B cell (primary cell): Measurements from ENCODE around the gene POLA2. TPM values are rescaled to one million over a fixed set of nuclear protein-coding genes. Genes with fewer than 3 reads are reported as not detected.

Experiments used
- ATAC-seq: fragments of 200-7000 bp; cut with Tn5 transposase; one replicate; pipeline ENCODE4 v1.10.0; 2021; ENCODE audit warnings: low read depth, mild to moderate bottlenecking, moderate number of reproducible peaks, moderate library complexity
- CTCF ChIA-PET: fragments of 350-600 bp; sonication (Branson Sonifier 250); formaldehyde crosslinking; loops from one replicate; lab custom pipeline; 2021; ENCODE audit warnings: antibody characterized with exemption, inconsistent platforms; lab: Charles Lee
- POLR2A ChIA-PET: fragments of 350-600 bp; sonication (Branson Sonifier 250); formaldehyde crosslinking; loops from one replicate; lab custom pipeline; 2021; ENCODE audit warnings: antibody characterized with exemption; lab: Charles Lee
- DNase-seq: peaks from one replicate; pipeline ENCODE4 v3.0.0; 2013
- H2AFZ ChIP-seq: 2 replicates; pipeline ENCODE4 v1.6.1; 2012; ENCODE audit warnings: mild to moderate bottlenecking, low read depth, low read length; ENCODE audit not compliant: insufficient read depth, poor library complexity, severe bottlenecking
- H3K27ac ChIP-seq, 2 donors: 1 replicate in 1 of 2; 2 replicates in 1 of 2; pipeline ENCODE4 v1.5.1; 2012 to 2013; ENCODE audit warnings: low read length in 2 of 2, mild to moderate bottlenecking in 2 of 2, moderate library complexity in 1 of 2
- H3K27me3 ChIP-seq, 4 experiments: fragments of 200-600 bp in 1 of 4; sonication (generic) in 1 of 4; replicated peaks in 1 of 4; 1 replicate in 2 of 4; 2 replicates in 2 of 4; pipeline versions ENCODE4 v1.6.1 to v1.7.0; 2013 to 2016; ENCODE audit warnings: low read length in 3 of 4, mild to moderate bottlenecking in 2 of 4, mixed read lengths in 1 of 4, moderate library complexity in 1 of 4; ENCODE audit not compliant: insufficient read depth in 4 of 4, control insufficient read depth in 3 of 4; ENCODE audit errors: control extremely low read depth in 1 of 4
- H3K36me3 ChIP-seq, 2 experiments: replicated peaks in 1 of 2; 1 replicate in 1 of 2; 2 replicates in 1 of 2; pipeline versions ENCODE4 v1.6.1 to v1.7.1; 2013; ENCODE audit warnings: low read length in 1 of 2; ENCODE audit not compliant: insufficient read depth in 2 of 2, control insufficient read depth in 1 of 2; ENCODE audit errors: control extremely low read depth in 1 of 2, extremely low read depth in 1 of 2
- H3K4me1 ChIP-seq, 2 donors: fragments of 200-600 bp in 1 of 2; sonication (generic) in 1 of 2; 1 replicate in 1 of 2; 2 replicates in 1 of 2; pipeline versions ENCODE4 v1.5.1 to v1.6.1; 2013 to 2017; ENCODE audit warnings: low read length in 2 of 2; ENCODE audit not compliant: control insufficient read depth in 2 of 2, insufficient read depth in 2 of 2
- H3K4me2 ChIP-seq: replicated peaks from 2 replicates; pipeline ENCODE3; 2012; ENCODE audit warnings: mild to moderate bottlenecking, low read depth, low read length; ENCODE audit not compliant: poor library complexity, severe bottlenecking
- H3K4me3 ChIP-seq, 5 experiments: fragments of 200-600 bp in 1 of 5; sonication (generic) in 1 of 5; 1 replicate in 3 of 5; 2 replicates in 2 of 5; pipeline versions ENCODE4 v1.5.1 to v1.7.0; 2011 to 2016; ENCODE audit warnings: low read length in 4 of 5, mild to moderate bottlenecking in 4 of 5, low read depth in 2 of 5, control low read depth in 1 of 5, moderate library complexity in 1 of 5; ENCODE audit not compliant: insufficient read depth in 1 of 5; ENCODE audit errors: control extremely low read depth in 1 of 5, extremely low read depth in 1 of 5
- H3K79me2 ChIP-seq: fragments of 200-600 bp; sonication (generic); one replicate; pipeline ENCODE4 v1.6.0; 2016; ENCODE audit warnings: low read length; ENCODE audit not compliant: control insufficient read depth, insufficient read depth
- H3K9ac ChIP-seq: fragments of 200-600 bp; sonication (generic); 2 replicates; pipeline ENCODE4 v1.6.1; 2017; ENCODE audit warnings: mild to moderate bottlenecking, low read length, moderate library complexity
- H3K9me3 ChIP-seq, 3 donors: one replicate each; pipeline versions ENCODE4 v1.6.1 to v1.7.1; 2013; ENCODE audit warnings: low read length in 2 of 3; ENCODE audit not compliant: control insufficient read depth in 2 of 3, insufficient read depth in 1 of 3; ENCODE audit errors: control extremely low read depth in 1 of 3
- H4K20me1 ChIP-seq: 2 replicates; pipeline ENCODE4 v1.6.0; 2012; ENCODE audit warnings: mild to moderate bottlenecking, low read length; ENCODE audit not compliant: insufficient read depth, control insufficient read depth, poor library complexity, severe bottlenecking
- H3K27ac Mint-ChIP-seq: one replicate; pipeline ENCODE4 v1.8.0; 2021; ENCODE audit warnings: mixed read lengths
- H3K27me3 Mint-ChIP-seq: one replicate; pipeline ENCODE4 v1.8.0; 2021; ENCODE audit warnings: mixed read lengths
- H3K4me1 Mint-ChIP-seq: one replicate; pipeline ENCODE4 v1.8.0; 2021; ENCODE audit warnings: mixed read lengths
- H3K4me3 Mint-ChIP-seq: one replicate; pipeline ENCODE4 v1.8.0; 2021; ENCODE audit warnings: mixed read lengths
- H3K9me3 Mint-ChIP-seq: one replicate; pipeline ENCODE4 v1.8.0; 2022; ENCODE audit warnings: mixed read lengths; ENCODE audit not compliant: insufficient read depth
- CTCF ChIP-seq: fragments of 200-600 bp; IDR thresholded peaks from one replicate; pipeline ENCODE4 v1.8.0; 2022; ENCODE audit warnings: antibody characterized with exemption, mild to moderate bottlenecking
- EZH2 ChIP-seq: IDR thresholded peaks from 2 replicates; pipeline ENCODE4 v1.6.1; 2012; ENCODE audit warnings: borderline replicate concordance, low read depth, mild to moderate bottlenecking, moderate library complexity, low read length; ENCODE audit not compliant: insufficient read depth, poor library complexity, severe bottlenecking
- WGBS: methylation state at CpG from one replicate; pipeline ENCODE4 v1.1.5; 2013; ENCODE audit warnings: missing lambda C conversion rate; ENCODE audit not compliant: insufficient coverage; 5-methylcytosine and 5-hydroxymethylcytosine counted together
- intact Hi-C: fragments of 100-400 bp; cut with micrococcal nuclease; formaldehyde crosslinking; loops from one replicate; pipeline ENCODE4 v1.10.0; 2022
- polyA plus RNA-seq: library from polyadenylated mRNA; depleted of rRNA; stranded (reverse); fragments of >200 nt; gene quantifications from 2 replicates; pipeline ENCODE4 v1.2.3, GENCODE V29; 2012
- total RNA-seq, 2 donors: library from RNA; stranded (reverse); fragments of 120-200 nt in 1 of 2; gene quantifications; 1 replicate in 1 of 2; 2 replicates in 1 of 2; pipeline versions ENCODE4 v1.2.3 to v1.2.4, GENCODE V29; 2013 to 2022

Gene POLA2
- total and polyA plus RNA-seq, 2 donors (not counting 1 experiment from before 2014, with no cell fraction given): 13.0 to 28.7 TPM

- Mint-ChIP-seq H3K4me1 (peaks cover 10% of the 10 kb centered on the region), H3K4me3 (no peak overlapping the region), H3K27me3 (no peaks in the 10 kb centered on the region), H3K27ac (no peak overlapping the region), H3K9me3 (no peaks in the 10 kb centered on the region)
- H3K36me3 ChIP-seq: no peaks in the 10 kb centered on the region
- intact Hi-C loops: no loop called here
- ATAC-seq (no peak), DNase-seq (no peak)
- H3K4me3 ChIP-seq: no peak overlapping the region
- H3K4me1 ChIP-seq: peaks cover 16 to 20% of the 10 kb centered on the region in 2 donors
- no peaks in the 10 kb centered on the region for H4K20me1 ChIP-seq
- H3K4me2 ChIP-seq: no peak overlapping the region
- H3K79me2 ChIP-seq: no peaks in the 10 kb centered on the region
- 96% methylated on average over 4 of the region's 4 CpGs for WGBS
- ChIA-PET CTCF (interaction anchor here (1.0 to 12.0 kb wide), 2 partner anchors 10 to 28 kb away, joined by 3 to 214 read pairs; partner anchors contain the start of gene CDC42EP2), POLR2A (interaction anchor here (0.6 to 0.7 kb wide), 2 partner anchors 107 to 192 kb away, joined by 3 to 5 read pairs; no protein-coding TSS in a partner anchor)
- H3K27ac ChIP-seq: no peak overlapping the region
- TF ChIP-seq EZH2 (no peak), CTCF (no peak)
- no peak overlapping the region for H3K9ac ChIP-seq
- peaks cover 0 to 3% (median 0%) of the 10 kb centered on the region in 4 experiments for H3K27me3 ChIP-seq
- H3K9me3 ChIP-seq: no peaks in the 10 kb centered on the region
- H2AFZ ChIP-seq: no peak overlapping the region
Measured at GRCh38 chr11:65325435-65325834, 63.7 kb downstream of the POLA2 start.

GRCh38 chr11:65327021-65327420 is 65.3 kb downstream of the POLA2 start:
- Histone ChIP-seq H4K20me1 (no peaks in the 10 kb centered on the region), H2AFZ (no peak overlapping the region), H3K4me2 (no peak overlapping the region), H3K4me1 (peaks cover 16 to 20% of the 10 kb centered on the region in 2 donors), H3K36me3 (no peaks in the 10 kb centered on the region), H3K79me2 (no peaks in the 10 kb centered on the region), H3K9ac (no peak overlapping the region), H3K27ac (no peak overlapping the region), H3K27me3 (peaks cover 0 to 3% (median 0%) of the 10 kb centered on the region in 4 experiments), H3K9me3 (no peaks in the 10 kb centered on the region), H3K4me3 (no peak overlapping the region)
- Mint-ChIP-seq H3K9me3 (no peaks in the 10 kb centered on the region), H3K4me1 (peaks cover 10% of the 10 kb centered on the region), H3K27me3 (no peaks in the 10 kb centered on the region), H3K4me3 (no peak overlapping the region), H3K27ac (no peak overlapping the region)
- TF ChIP-seq EZH2: no peak
- TF ChIP-seq CTCF: no peak
- intact Hi-C loops: no loop called here
- no peak for ATAC-seq
- ChIA-PET POLR2A (interaction anchor here (0.9 kb wide), 1 partner anchor 12 kb away, joined by 4 read pairs; no protein-coding TSS in a partner anchor), CTCF (interaction anchor here (0.9 to 12.0 kb wide), 2 partner anchors 12 to 51 kb away, joined by 3 to 214 read pairs; partner anchors contain the start of gene CDC42EP2)
- no peak for DNase-seq
- WGBS: 100% methylated on average over 3 of the region's 8 CpGs
